SH-SY5Y (cell line): ENCODE data around the gene GPR55.

Experiments
- GATA2 ChIP-seq: IDR thresholded peaks from 2 replicates; pipeline ENCODE4 v1.6.1; 2011; ENCODE audit warnings: mild to moderate bottlenecking, low read depth, low read length
- GATA3 ChIP-seq: IDR thresholded peaks from 2 replicates; pipeline ENCODE4 v1.6.1; 2011; ENCODE audit warnings: low read depth, mild to moderate bottlenecking, low read length, moderate library complexity

GPR55 gene

GRCh38 chr2:230871361-230872150, 53.5 kb downstream of the GPR55 start:
- TF ChIP-seq GATA2, result no peak
- no peak for TF ChIP-seq GATA3

- TF ChIP-seq GATA2 (peak; percentile 99), GATA3 (peak; percentile 97; the same call in 1 of the 2 replicates)
Observed at GRCh38 chr2:230870544-230871360, 54.3 kb downstream of the GPR55 start.

- TF ChIP-seq GATA2 (no peak), GATA3 (no peak)
Observed at GRCh38 chr2:230869914-230870543, 55.0 kb downstream of the GPR55 start.

GRCh38 chr2:230868947-230869913, 55.8 kb downstream of the GPR55 start:
- TF ChIP-seq GATA2 (peak; percentile 94), GATA3 (no peak)

- TF ChIP-seq GATA3, result no peak
- no peak for TF ChIP-seq GATA2
Observed at GRCh38 chr2:230868161-230868946, 56.7 kb downstream of the GPR55 start.

GRCh38 chr2:230866756-230867523, 58.1 kb downstream of the GPR55 start:
- TF ChIP-seq GATA3 (no peak), GATA2 (no peak)

- no peak for TF ChIP-seq GATA3
- TF ChIP-seq GATA2, result no peak
Observed at GRCh38 chr2:230865766-230866755, 59.0 kb downstream of the GPR55 start.

GRCh38 chr2:230865307-230865765, 59.7 kb downstream of the GPR55 start:
- TF ChIP-seq GATA3, result no peak
- no peak for TF ChIP-seq GATA2

GRCh38 chr2:230864605-230865306, 60.3 kb downstream of the GPR55 start, which contains the start of gene ITM2C:
Gene ITM2C, plus strand, starts transcription at chr2:230864942. Its CDS starts 84 bp downstream, at chr2:230865026.
- no peak for TF ChIP-seq GATA2
- TF ChIP-seq GATA3, result no peak

GRCh38 chr2:230864122-230864604, 60.9 kb downstream of the GPR55 start:
- no peak for TF ChIP-seq GATA2
- no peak for TF ChIP-seq GATA3
